Colonic mucosa (tissue), 4 donors: ENCODE measurements around the gene BRD4. TPM values are rescaled to one million over a fixed set of nuclear protein-coding genes. Genes with fewer than 3 reads are reported as not detected.

Experiments
- DNase-seq: peaks from one replicate; pipeline ENCODE4 v3.0.0-alpha.2; 2020
- H3K27ac ChIP-seq: fragments of 200-600 bp; one replicate; pipeline ENCODE4 v1.8.0; 2021
- H3K27me3 ChIP-seq: fragments of 200-600 bp; one replicate; pipeline ENCODE4 v1.8.0; 2021
- H3K36me3 ChIP-seq: fragments of 200-600 bp; one replicate; pipeline ENCODE4 v1.8.0; 2021
- H3K4me1 ChIP-seq: fragments of 200-600 bp; one replicate; pipeline ENCODE4 v1.8.0; 2021; ENCODE audit warnings: mild to moderate bottlenecking
- H3K4me3 ChIP-seq: fragments of 200-600 bp; one replicate; pipeline ENCODE4 v1.8.0; 2021
- H3K9ac ChIP-seq, 2 donors: one replicate each; pipeline ENCODE4 v1.7.0; 2013; ENCODE audit warnings: control low read depth in 2 of 2, low read depth in 2 of 2, low read length in 2 of 2
- H3K9me3 ChIP-seq: fragments of 200-600 bp; one replicate; pipeline ENCODE4 v1.8.0; 2021
- intact Hi-C: fragments of 100-400 bp; cut with DNase I; formaldehyde crosslinking; loops from one replicate; pipeline ENCODE4 v1.14.1; 2022
- total RNA-seq, 2 donors: library from RNA; stranded (reverse); fragmentation: NEBNext Ultra II Directional in 1 of 2; extraction: Animal tissue kit (Norgen Biotek cat#: 25700) in 1 of 2; gene quantifications; one replicate each; pipeline ENCODE4 v1.2.1, GENCODE V29; 2021
- TF ChIP-seq, protein P1 (sequence below): fragments of 200-600 bp; IDR thresholded peaks from one replicate; pipeline ENCODE4 v1.8.0; 2022; ENCODE audit warnings: antibody characterized with exemption, mild to moderate bottlenecking
- donor health status: healthy.
- donor health status: DM: no; HTN: no; CAD: no.
- donor health status: DM: no; HTN: no; CAD: no.

The BRD4 gene
- total RNA-seq, 2 donors from 2014 or later = 67.2 to 82.7 TPM

DNA sequence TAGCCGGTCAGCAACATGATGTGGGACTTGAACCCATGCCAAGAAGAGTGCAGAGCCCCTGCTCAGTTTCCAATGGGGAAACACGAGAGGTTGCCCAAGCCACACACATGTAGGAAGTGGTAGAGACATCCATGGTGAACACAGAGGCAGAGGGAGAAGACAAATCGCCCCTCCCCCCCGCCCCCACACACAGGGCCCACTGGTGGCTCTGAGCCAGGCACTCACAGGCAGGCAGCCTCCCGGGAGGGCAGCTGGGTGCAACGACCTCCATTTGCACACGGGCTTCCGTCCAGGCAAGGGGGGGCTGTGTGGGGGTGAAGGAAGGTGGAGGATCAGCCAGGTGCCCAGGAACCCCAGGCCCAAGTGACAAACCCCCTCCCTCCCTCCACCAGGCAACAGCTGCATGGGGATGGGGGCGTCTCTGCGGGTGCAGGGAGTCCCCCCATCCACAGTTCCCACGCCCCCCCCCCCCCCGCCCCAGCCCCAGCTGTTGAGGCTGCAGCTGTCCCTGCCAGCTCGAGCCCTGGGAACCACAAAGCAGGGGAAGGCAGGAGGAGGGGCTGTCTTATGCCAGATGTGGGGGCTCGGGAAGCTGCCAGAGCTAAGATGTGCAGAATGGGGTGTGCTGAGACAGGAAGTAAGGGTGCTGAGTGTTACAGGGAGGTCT, 134.9 kb downstream of the BRD4 start:
- Histone ChIP-seq H3K36me3 (no peaks in the 10 kb centered on the region), H3K4me1 (no peaks in the 10 kb centered on the region), H3K4me3 (no peak overlapping the region), H3K9me3 (no peaks in the 10 kb centered on the region), H3K27ac (no peak overlapping the region), H3K27me3 (peaks cover 30% of the 10 kb centered on the region), H3K9ac (peak overlapping the region in 1 of 2 donors; percentile 26)
- TF ChIP-seq, protein P1, sequence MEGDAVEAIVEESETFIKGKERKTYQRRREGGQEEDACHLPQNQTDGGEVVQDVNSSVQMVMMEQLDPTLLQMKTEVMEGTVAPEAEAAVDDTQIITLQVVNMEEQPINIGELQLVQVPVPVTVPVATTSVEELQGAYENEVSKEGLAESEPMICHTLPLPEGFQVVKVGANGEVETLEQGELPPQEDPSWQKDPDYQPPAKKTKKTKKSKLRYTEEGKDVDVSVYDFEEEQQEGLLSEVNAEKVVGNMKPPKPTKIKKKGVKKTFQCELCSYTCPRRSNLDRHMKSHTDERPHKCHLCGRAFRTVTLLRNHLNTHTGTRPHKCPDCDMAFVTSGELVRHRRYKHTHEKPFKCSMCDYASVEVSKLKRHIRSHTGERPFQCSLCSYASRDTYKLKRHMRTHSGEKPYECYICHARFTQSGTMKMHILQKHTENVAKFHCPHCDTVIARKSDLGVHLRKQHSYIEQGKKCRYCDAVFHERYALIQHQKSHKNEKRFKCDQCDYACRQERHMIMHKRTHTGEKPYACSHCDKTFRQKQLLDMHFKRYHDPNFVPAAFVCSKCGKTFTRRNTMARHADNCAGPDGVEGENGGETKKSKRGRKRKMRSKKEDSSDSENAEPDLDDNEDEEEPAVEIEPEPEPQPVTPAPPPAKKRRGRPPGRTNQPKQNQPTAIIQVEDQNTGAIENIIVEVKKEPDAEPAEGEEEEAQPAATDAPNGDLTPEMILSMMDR = no peak
- DNase-seq = no peak
- intact Hi-C loops = no loop called here

GRCh38 chr19:15196360-15197005, 135.9 kb downstream of the BRD4 start:
- intact Hi-C loops = no loop called here
- TF ChIP-seq, protein P1 = no peak
- no peak overlapping the region for H3K27ac ChIP-seq
- peaks cover 30% of the 10 kb centered on the region for H3K27me3 ChIP-seq
- DNase-seq = no peak
- H3K9ac ChIP-seq = peak overlapping the region in 1 of 2 donors; percentile 55
- peak overlapping the region; percentile 25 for H3K4me3 ChIP-seq
- H3K36me3 ChIP-seq = no peaks in the 10 kb centered on the region
- H3K9me3 ChIP-seq = no peaks in the 10 kb centered on the region
- no peaks in the 10 kb centered on the region for H3K4me1 ChIP-seq

GRCh38 chr19:15195371-15196334, 136.7 kb downstream of the BRD4 start:
- Histone ChIP-seq H3K27ac (no peak overlapping the region), H3K36me3 (no peaks in the 10 kb centered on the region), H3K27me3 (peaks cover 30% of the 10 kb centered on the region), H3K9me3 (no peaks in the 10 kb centered on the region), H3K4me1 (no peaks in the 10 kb centered on the region), H3K4me3 (peak overlapping the region; percentile 25), H3K9ac (peak overlapping the region in 1 of 2 donors; percentile 63)
- intact Hi-C loops = no loop called here
- peak; percentile 90 for DNase-seq
- TF ChIP-seq, protein P1 = no peak

- no peaks in the 10 kb centered on the region for H3K4me1 ChIP-seq
- TF ChIP-seq, protein P1 = no peak
- intact Hi-C loops = no loop called here
- DNase-seq = no peak
- H3K9me3 ChIP-seq = no peaks in the 10 kb centered on the region
- peak overlapping the region; percentile 25 for H3K4me3 ChIP-seq
- peaks cover 23% of the 10 kb centered on the region for H3K27me3 ChIP-seq
- H3K9ac ChIP-seq = no peak overlapping the region
- no peaks in the 10 kb centered on the region for H3K36me3 ChIP-seq
- H3K27ac ChIP-seq = no peak overlapping the region
Observed at GRCh38 chr19:15194938-15195337, 137.4 kb downstream of the BRD4 start.

DNA sequence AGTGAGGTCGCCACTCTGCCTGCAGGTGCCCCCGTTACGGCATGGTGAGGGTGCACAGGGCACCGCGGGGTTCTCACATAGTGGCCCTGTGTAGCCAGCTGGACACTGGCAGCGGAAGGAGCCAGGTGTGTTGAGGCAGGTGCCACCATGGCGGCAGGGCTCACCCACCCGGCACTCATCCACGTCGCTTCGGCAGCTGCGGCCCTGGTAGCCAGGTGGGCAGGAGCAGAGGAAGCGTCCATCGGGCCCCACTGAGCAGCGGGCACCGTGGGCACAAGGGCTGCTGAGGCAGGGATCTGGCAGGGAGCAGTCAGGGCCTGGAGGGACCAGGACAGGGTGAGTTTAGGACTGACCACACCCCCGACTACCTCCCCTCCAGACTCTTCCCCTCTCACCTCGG, 140.4 kb downstream of the BRD4 start:
- Histone ChIP-seq H3K36me3 (no peaks in the 10 kb centered on the region), H3K9ac (no peak overlapping the region), H3K4me3 (no peak overlapping the region), H3K27ac (no peak overlapping the region), H3K9me3 (no peaks in the 10 kb centered on the region), H3K4me1 (no peaks in the 10 kb centered on the region), H3K27me3 (peaks cover 11% of the 10 kb centered on the region)
- no peak for DNase-seq
- TF ChIP-seq, protein P1 = no peak
- intact Hi-C loops = no loop called here
